Fibroblast of skin of left biceps (primary cell): ENCODE measurements around the gene CHST7.

Source experiments
- DNase-seq, 2 experiments: peaks; one replicate each; pipeline ENCODE4 v3.0.0-alpha.2; 2013; ENCODE audit warnings: low read depth in 2 of 2

The CHST7 gene

DNA sequence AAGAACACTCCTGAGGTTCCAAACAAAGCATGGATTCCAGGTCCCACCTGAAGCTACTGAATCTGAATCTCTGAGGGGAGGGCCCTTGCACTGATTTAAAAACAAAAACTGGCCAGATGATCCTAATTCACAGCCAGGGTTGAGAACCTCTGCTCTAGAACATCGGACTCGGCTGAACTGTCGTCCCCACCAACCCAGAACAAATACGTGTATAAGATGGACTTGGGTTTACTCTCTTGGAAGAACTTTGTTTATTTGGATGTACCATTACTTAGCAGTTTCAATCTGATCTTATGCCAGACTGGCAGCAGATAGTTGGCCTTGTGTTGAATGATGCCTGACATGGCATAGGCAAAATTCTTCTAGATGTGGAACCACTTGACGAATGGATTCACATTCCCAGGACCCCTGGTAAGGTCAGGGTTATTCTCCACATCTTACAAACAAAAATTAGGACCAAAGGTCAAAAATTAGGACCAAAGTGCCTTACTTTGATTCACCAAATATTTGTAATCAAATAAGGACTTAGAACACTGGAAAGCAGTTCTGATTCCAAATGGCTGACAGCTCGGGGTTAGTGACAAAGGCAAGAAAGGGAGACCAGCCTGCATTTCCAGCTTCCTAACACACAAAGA, 29.0 kb downstream of the CHST7 start:
- DNase-seq: no peak

- DNase-seq: no peak
These were observed 34.4 kb downstream of the CHST7 start for GRCh38 chrX:46607916-46608315.

- no peak for DNase-seq
These were observed 36.6 kb downstream of the CHST7 start for GRCh38 chrX:46610070-46610658.

- DNase-seq: no peak
These were observed 38.2 kb downstream of the CHST7 start for GRCh38 chrX:46611658-46612362.

GRCh38 chrX:46617906-46618305, 44.3 kb downstream of the CHST7 start:
- DNase-seq: no peak

- no peak for DNase-seq
These were observed 45.4 kb downstream of the CHST7 start for GRCh38 chrX:46618947-46619346.

- no peak for DNase-seq
These were observed 46.9 kb downstream of the CHST7 start for GRCh38 chrX:46620505-46620904.

- DNase-seq: no peak
These were observed 48.0 kb downstream of the CHST7 start for GRCh38 chrX:46621572-46621971.

- DNase-seq: no peak
These were observed 50.7 kb downstream of the CHST7 start for GRCh38 chrX:46624090-46624786.

DNA sequence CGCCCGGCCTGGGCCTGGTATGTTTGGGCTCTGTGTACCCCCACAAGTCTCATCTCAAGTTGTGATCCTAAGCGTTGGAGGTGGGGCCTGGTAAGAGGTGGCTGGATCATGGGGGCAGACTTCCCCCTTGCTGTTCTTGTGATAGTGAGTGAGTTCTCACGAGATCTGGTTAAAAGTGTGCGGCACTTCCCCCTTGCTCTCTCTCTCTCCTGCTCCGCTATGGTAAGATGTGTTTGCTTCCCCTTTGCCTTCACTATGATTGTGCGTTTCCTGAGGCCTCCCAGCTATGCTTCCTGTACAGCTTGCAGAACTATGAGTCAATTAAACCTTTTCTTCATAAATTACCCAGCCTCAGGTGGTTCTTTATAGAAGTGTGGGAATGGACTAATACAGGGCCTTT, 53.0 kb downstream of the CHST7 start:
- no peak for DNase-seq

- no peak for DNase-seq
These were observed 53.5 kb downstream of the CHST7 start for GRCh38 chrX:46627062-46627461.

- no peak for DNase-seq
These were observed 54.3 kb downstream of the CHST7 start for GRCh38 chrX:46627711-46628419.

DNA sequence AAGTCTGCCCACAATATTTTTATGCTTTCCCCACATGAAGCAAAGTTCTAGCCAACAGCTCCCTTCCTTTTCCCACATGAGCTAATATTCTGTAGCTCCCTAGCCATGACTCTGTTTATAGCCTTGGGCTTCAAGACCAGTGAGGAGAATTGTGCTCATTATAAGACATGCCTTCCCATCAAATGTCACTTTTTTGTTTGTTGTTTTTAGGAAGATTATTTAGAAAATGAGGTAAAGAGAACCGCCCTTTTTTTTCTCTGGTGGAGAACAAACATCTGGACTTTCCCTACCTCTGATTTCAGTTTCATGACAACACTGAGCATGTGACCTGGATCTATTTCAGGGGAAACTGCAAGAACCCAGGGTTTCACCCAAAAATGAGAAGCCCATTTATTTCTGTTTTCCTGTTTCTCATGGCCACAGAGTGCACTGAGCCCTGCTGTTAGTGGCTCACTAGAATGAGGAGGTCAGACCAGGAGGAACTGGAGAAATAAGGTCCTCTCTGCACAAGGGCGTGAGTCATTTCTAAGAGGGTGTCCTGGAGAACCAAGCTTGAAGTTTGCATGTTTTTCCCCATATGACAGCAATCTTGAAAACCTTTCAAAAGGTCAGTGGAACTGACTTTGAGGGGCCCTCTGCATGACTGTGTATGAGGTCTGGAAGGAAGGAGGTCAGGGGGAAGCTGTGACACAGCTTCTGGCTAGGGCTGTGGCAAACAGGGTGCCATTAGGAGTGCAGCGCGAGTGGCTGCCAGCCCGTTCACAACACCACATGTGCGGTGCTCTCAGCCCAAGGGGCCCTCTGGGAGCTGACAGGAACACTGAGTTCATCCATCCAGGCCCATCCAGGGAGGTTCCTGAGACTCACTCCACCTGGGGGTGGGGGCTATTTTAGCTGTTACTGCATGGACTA, 55.2 kb downstream of the CHST7 start:
- no peak for DNase-seq

- DNase-seq: no peak
These were observed 56.6 kb downstream of the CHST7 start for GRCh38 chrX:46630141-46630540.

GRCh38 chrX:46634577-46634976, 61.0 kb downstream of the CHST7 start:
- no peak for DNase-seq

- DNase-seq: no peak
These were observed 61.6 kb downstream of the CHST7 start for GRCh38 chrX:46635186-46635585.

GRCh38 chrX:46636223-46636622, 62.7 kb downstream of the CHST7 start:
- no peak for DNase-seq

DNA sequence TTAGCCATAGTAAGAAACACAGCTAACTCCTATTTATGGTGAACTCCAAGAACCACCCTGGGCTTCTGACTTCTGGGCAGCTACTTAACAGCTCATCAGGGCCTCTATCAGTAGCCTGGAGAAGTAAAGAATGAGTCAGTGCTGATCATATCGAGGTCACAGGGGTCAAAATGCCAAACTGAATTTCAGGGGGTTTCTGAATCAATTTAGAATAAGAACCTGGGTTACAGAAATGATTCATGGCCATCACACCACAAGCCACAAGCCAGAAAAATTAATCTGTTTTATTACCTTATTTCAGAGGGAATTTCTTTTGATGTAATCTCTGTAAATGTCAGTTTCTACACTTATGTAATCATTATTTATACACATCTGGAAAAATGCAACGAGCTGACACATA, 64.4 kb downstream of the CHST7 start:
- DNase-seq: no peak

DNA sequence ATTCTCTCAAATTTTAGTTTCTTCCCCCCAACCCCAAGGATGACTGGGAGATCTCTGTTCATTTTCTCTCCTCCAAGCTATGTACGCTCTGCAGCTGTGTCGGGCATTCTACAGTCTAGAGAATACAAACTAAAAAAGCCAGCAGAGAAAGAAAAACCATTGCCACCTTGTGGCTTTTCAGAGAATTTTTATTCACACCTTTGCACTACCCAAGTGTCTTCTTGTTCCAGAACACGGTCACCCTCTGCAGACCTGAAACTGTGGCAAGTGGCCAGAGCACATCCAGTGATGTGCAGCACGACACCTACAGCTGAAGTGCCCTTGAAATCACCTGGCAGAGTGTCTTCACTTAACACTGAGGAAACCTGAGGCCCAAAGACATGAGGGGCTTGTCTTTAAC, 68.6 kb downstream of the CHST7 start:
- DNase-seq: no peak

- no peak for DNase-seq
These were observed 70.1 kb downstream of the CHST7 start for GRCh38 chrX:46643636-46644035.

DNA sequence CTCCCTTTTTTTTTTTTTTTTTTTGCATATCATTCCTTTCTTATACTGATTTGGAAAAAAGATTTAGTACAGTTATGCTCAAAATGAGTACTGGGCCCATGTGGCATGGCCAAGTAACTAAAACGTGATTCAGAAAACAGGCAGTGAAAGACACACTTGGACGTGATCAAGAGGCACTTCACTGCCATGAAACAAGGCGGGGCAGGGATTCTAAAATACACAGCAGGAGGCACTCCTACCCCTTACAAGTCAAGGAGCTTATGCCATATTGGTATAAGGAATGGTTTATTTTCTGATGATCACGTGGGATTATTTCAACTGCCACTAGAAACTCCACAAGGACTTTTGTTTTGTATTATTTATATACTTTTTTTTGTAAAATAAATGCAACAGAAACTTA, 72.0 kb downstream of the CHST7 start:
- no peak for DNase-seq
